Motor neuron (in vitro differentiated cells): Measurements from ENCODE around the gene BAD. TPM values are rescaled to one million over a fixed set of nuclear protein-coding genes. Genes with fewer than 3 reads are reported as not detected.

ENCODE experiments used
- ATAC-seq, 8 experiments: fragments of 200-7000 bp; cut with Tn5 transposase; replicated peaks in 6 of 8; 2 replicates each; pipeline ENCODE4 v1.8.0; 2021; ENCODE audit warnings: mild to moderate bottlenecking in 8 of 8, moderate library complexity in 8 of 8
- H3K27ac ChIP-seq, 2 donors: fragments of 250-450 bp; sonication (Bioruptor Pico); 2 replicates each; pipeline ENCODE4 v1.9.0; 2021; ENCODE audit warnings: antibody characterized with exemption in 2 of 2, mild to moderate bottlenecking in 2 of 2, moderate library complexity in 1 of 2
- H3K4me1 ChIP-seq, 2 donors: fragments of 250-450 bp; sonication (Bioruptor Pico); replicated peaks in 1 of 2; 2 replicates each; pipeline ENCODE4 v1.6.1; 2021; ENCODE audit warnings: antibody characterized with exemption in 2 of 2, mild to moderate bottlenecking in 2 of 2, moderate library complexity in 1 of 2
- H3K4me3 ChIP-seq, 5 donors: fragments of 250-450 bp; sonication (Bioruptor Pico); 2 replicates each; pipeline ENCODE4 v1.9.0; 2021; ENCODE audit warnings: antibody characterized with exemption in 5 of 5, mild to moderate bottlenecking in 5 of 5, moderate library complexity in 4 of 5
- WGBS, 10 experiments: fragments of 450-650 bp; shearing (Covaris generic); methylation state at CpG; one replicate each; pipeline ENCODE4 v1.0.0; 2022; 5-methylcytosine and 5-hydroxymethylcytosine counted together
- in situ Hi-C, 9 experiments: fragments of 400-800 bp; cut with MboI; loops; one replicate each; pipeline ENCODE4 v1.15.0; 2021; ENCODE audit warnings: low sequenced_read_pairs in 9 of 9, low pct_unique_long_range_greater_than_20kb in 2 of 9; ENCODE audit not compliant: unreplicated experiment in 9 of 9
- total RNA-seq, 8 experiments: library from RNA; unstranded; fragments of 300-600 nt; gene quantifications; 2 replicates each; pipeline versions ENCODE4 v1.2.3 to v1.2.4, GENCODE V29; 2022

The BAD gene
- total RNA-seq, 8 experiments from 2014 or later: 38.6 to 119 (median 65.6) TPM

DNA sequence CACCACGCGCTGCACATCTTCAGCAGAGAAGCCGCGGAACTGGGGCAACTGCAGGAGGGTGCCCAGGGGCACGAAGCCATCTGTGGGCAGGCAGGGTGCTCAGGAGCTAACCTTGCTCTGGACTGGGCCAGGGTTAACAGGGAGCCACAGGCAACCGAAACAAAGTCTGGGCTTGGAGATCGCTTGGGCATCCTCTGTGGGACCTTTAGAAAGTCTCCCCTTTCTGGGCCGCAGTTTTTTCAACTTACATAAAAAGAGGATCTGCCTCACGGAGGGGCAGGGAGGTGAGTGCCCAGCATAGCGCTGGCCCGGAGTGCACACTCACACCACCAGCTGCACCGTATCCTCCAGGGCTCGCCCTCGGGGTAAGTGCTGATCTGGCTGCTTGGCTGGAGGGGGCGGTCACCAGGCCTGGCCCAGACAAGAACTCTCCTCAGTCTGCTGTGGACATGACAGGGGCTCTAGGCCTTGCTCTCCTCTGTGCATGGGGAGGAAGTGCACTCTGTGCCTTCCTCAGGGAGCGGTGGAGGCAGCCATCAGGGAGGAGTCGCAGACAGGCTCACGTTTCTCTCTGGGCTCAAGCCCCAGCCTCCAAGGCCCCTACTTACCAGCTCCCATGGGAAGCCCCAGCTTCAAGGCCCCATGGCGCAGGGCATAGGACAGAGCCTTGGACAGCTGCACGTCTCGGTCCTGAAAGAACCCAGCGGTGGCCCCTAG is 59.4 kb downstream of the BAD start:
- peak in 4 of 8 experiments; percentile 1 to 8 (median 3) for ATAC-seq
- Histone ChIP-seq H3K4me1 (peaks cover 21 to 29% of the 10 kb centered on the region in 2 donors), H3K27ac (peak overlapping the region; percentile 77 to 85), H3K4me3 (peak overlapping the region; percentile 61 to 83 (median 73))
- in situ Hi-C loops: no loop called here
- WGBS, 10 experiments: 47 to 77% (median 67%) methylated on average over 3 to 12 of the region's 22 CpGs; no CpG with 5 or more reads in 4 of the 10 experiments

GRCh38 chr11:64224151-64224890 is 60.1 kb downstream of the BAD start:
- in situ Hi-C loops: no loop called here
- ATAC-seq: no peak
- Histone ChIP-seq H3K4me3 (no peak overlapping the region), H3K27ac (no peak overlapping the region), H3K4me1 (peaks cover 16 to 23% of the 10 kb centered on the region in 2 donors)
- 90 to 100% (median 95%) methylated on average over 2 to 7 of the region's 17 CpGs; no CpG with 5 or more reads in 6 of the 10 experiments for WGBS, 10 experiments

DNA sequence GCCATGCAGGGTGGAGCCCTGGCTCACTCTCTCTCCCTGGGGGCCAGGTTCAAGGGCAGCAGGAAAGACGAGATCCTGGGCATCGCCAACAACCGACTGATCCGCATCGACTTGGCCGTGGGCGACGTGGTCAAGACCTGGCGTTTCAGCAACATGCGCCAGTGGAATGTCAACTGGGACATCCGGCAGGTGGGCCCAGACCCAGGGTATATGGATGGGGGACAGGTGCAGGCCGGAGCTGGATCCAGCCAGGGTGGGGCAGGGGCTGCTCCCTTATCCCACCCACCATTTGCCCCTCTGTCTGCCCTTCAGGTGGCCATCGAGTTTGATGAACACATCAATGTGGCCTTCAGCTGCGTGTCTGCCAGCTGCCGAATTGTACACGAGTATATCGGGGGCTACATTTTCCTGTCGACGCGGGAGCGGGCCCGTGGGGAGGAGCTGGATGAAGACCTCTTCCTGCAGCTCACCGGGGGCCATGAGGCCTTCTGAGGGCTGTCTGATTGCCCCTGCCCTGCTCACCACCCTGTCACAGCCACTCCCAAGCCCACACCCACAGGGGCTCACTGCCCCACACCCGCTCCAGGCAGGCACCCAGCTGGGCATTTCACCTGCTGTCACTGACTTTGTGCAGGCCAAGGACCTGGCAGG is 61.3 kb downstream of the BAD start:
- Histone ChIP-seq H3K4me1 (peaks cover 14 to 19% of the 10 kb centered on the region in 2 donors), H3K4me3 (no peak overlapping the region), H3K27ac (no peak overlapping the region)
- no peak for ATAC-seq
- in situ Hi-C loops: no loop called here
- 37 to 100% (median 92%) methylated on average over 1 to 9 of the region's 24 CpGs; no CpG with 5 or more reads in 5 of the 10 experiments for WGBS, 10 experiments

- peaks cover 14 to 19% of the 10 kb centered on the region in 2 donors for H3K4me1 ChIP-seq
- WGBS, 10 experiments: 40 to 100% (median 93%) methylated on average over 1 to 4 of the region's 9 CpGs; no CpG with 5 or more reads in 5 of the 10 experiments
- ATAC-seq: peak in 2 of 8 experiments; percentile 4 to 7
- H3K27ac ChIP-seq: no peak overlapping the region
- H3K4me3 ChIP-seq: no peak overlapping the region
- in situ Hi-C loops: no loop called here
Measured at GRCh38 chr11:64222651-64223000, 61.8 kb downstream of the BAD start.

DNA sequence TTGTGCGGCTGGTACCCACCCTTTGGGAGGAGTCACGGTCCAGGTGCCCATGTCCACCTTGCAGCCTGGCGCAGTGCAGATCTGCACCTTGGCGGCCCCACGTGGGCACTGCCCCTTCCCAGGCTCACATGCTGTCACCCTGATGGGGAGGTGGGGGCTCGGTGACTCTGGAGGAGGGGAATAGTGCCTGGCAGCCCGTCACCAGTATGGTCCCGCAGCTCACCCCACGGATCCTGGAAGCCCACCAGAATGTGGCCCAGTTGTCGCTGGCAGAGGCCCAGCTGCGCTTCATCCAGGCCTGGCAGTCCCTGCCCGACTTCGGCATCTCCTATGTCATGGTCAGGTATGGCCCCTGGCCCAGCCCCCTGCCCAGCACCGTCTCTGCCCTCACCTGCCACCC is 63.7 kb downstream of the BAD start:
- H3K4me3 ChIP-seq: no peak overlapping the region
- H3K4me1 ChIP-seq: peaks cover 5 to 7% of the 10 kb centered on the region in 2 donors
- ATAC-seq: no peak
- WGBS, 10 experiments: 96% methylated on average over 5 of the region's 14 CpGs; no CpG with 5 or more reads in 9 of the 10 experiments
- no peak overlapping the region for H3K27ac ChIP-seq
- in situ Hi-C loops: no loop called here

- H3K27ac ChIP-seq: no peak overlapping the region
- H3K4me3 ChIP-seq: no peak overlapping the region
- in situ Hi-C loops: no loop called here
- peaks cover 3 to 6% of the 10 kb centered on the region in 2 donors for H3K4me1 ChIP-seq
- 90% methylated on average over 2 of the region's 17 CpGs; no CpG with 5 or more reads in 9 of the 10 experiments for WGBS, 10 experiments
- peak in 1 of 8 experiments; percentile 7 for ATAC-seq
Measured at GRCh38 chr11:64220271-64220670, 64.2 kb downstream of the BAD start.

Other genes starting within 250 kb of the BAD start
- 10 to 100 TPM in 1 of 8 experiments, 1 to 10 TPM in 6, under 1 TPM in 1; 0.31 to 10.1 (median 3.6) TPM for gene FLRT1, start 248.7 kb downstream of the BAD start, total RNA-seq
- 10 to 100 TPM; 10.2 to 47.7 (median 16.6) TPM for gene MACROD1, start 118.6 kb downstream of the BAD start, total RNA-seq
- 100 to 1,000 TPM; 110 to 251 (median 163) TPM for gene STIP1, start 98.5 kb downstream of the BAD start, total RNA-seq
- 1 to 10 TPM in 7 of 8 experiments, under 1 TPM in 1; 0.63 to 3.2 (median 2.2) TPM for gene FERMT3, start 77.9 kb downstream of the BAD start, total RNA-seq
- 10 to 100 TPM; 31.8 to 59.9 (median 35.5) TPM for gene TRPT1, start 58.5 kb downstream of the BAD start, total RNA-seq
- gene NUDT22, start 58.4 kb downstream of the BAD start, total RNA-seq: 10 to 100 TPM; 17.3 to 65.4 (median 35.4) TPM
- 10 to 100 TPM; 13.2 to 51.7 (median 26.9) TPM for gene DNAJC4, start 54.1 kb downstream of the BAD start, total RNA-seq
- 10 to 100 TPM; 21.2 to 72.8 (median 30.3) TPM for gene VEGFB, start 50.1 kb downstream of the BAD start, total RNA-seq
- gene FKBP2, start 43.6 kb downstream of the BAD start, total RNA-seq: 100 to 1,000 TPM in 3 of 8 experiments, 10 to 100 TPM in 5; 61.8 to 156 (median 85.0) TPM
- 100 to 1,000 TPM in 5 of 8 experiments, 10 to 100 TPM in 3; 81.6 to 289 (median 142) TPM for gene PPP1R14B, start 37.7 kb downstream of the BAD start, total RNA-seq
- 10 to 100 TPM in 4 of 8 experiments, 1 to 10 TPM in 4; 5.6 to 29.5 (median 9.8) TPM for gene PLCB3, start 33.1 kb downstream of the BAD start, total RNA-seq
- 10 to 100 TPM; 18.9 to 37.6 (median 22.5) TPM for gene GPR137, start 1.2 kb upstream of the BAD start, total RNA-seq
- under 1 TPM in 5 of 8 experiments, not detected in 3; 0.25 to 0.78 (median 0.61) TPM for gene KCNK4, start 6.6 kb upstream of the BAD start, total RNA-seq
- gene CATSPERZ, start 15.7 kb upstream of the BAD start, total RNA-seq: 1 to 10 TPM in 3 of 8 experiments, under 1 TPM in 2, not detected in 3; 0.76 to 1.9 (median 1.2) TPM
- gene ESRRA, start 20.9 kb upstream of the BAD start, total RNA-seq: 10 to 100 TPM in 7 of 8 experiments, 1 to 10 TPM in 1; 9.3 to 75.7 (median 19.1) TPM
- 100 to 1,000 TPM; 169 to 349 (median 254) TPM for gene TRMT112, start 32.9 kb upstream of the BAD start, total RNA-seq
- 100 to 1,000 TPM; 218 to 801 (median 352) TPM for gene PRDX5, start 33.5 kb upstream of the BAD start, total RNA-seq
- gene CCDC88B, start 55.5 kb upstream of the BAD start, total RNA-seq: 1 to 10 TPM in 7 of 8 experiments, under 1 TPM in 1; 0.90 to 8.6 (median 3.0) TPM
- gene RPS6KA4, start 74.5 kb upstream of the BAD start, total RNA-seq: 10 to 100 TPM in 4 of 8 experiments, 1 to 10 TPM in 4; 5.0 to 48.1 (median 12.3) TPM